ENCODE results near the gene PCSK2.

DNA sequence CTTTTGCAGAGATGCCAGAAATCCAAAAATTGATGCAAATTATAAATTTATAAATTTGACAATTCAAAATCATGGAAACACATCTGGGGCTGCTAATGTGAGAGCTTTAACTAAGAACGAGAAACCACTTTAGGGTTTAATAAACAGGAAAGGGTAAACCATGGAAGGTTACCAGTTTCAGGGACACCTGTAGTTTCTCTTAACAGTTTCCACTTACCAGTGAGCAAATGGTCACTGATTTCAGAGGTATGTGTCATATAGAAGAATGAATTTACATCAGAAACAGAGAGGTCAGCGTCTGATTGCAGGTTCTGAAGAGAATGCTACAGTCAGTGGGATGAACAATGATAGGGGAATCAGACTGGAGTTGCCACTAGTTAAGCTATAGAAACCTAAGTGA, 24.8 kb upstream of the PCSK2 start:
- TF ChIP-seq, protein P1, sequence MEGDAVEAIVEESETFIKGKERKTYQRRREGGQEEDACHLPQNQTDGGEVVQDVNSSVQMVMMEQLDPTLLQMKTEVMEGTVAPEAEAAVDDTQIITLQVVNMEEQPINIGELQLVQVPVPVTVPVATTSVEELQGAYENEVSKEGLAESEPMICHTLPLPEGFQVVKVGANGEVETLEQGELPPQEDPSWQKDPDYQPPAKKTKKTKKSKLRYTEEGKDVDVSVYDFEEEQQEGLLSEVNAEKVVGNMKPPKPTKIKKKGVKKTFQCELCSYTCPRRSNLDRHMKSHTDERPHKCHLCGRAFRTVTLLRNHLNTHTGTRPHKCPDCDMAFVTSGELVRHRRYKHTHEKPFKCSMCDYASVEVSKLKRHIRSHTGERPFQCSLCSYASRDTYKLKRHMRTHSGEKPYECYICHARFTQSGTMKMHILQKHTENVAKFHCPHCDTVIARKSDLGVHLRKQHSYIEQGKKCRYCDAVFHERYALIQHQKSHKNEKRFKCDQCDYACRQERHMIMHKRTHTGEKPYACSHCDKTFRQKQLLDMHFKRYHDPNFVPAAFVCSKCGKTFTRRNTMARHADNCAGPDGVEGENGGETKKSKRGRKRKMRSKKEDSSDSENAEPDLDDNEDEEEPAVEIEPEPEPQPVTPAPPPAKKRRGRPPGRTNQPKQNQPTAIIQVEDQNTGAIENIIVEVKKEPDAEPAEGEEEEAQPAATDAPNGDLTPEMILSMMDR (IDR thresholded peaks at IDR 0.05), result no peak
- TF ChIP-seq POLR2AphosphoS5 (IDR thresholded peaks at IDR 0.05), result no peak
